H1 (cell line): Measurements from ENCODE around the gene UNC5B. TPM values are rescaled to one million over a fixed set of nuclear protein-coding genes. Genes with fewer than 3 reads are reported as not detected.

ENCODE experiments used
- CTCF ChIA-PET: fragments of 300-600 bp; sonication (Branson Sonifier 250); formaldehyde crosslinking; loops from one replicate; lab custom pipeline; 2021; ENCODE audit not compliant: partially characterized antibody; lab: Charles Lee
- POLR2A ChIA-PET: fragments of 300-600 bp; sonication (Branson Sonifier 250); formaldehyde crosslinking; loops from one replicate; lab custom pipeline; 2021; ENCODE audit warnings: inconsistent platforms; ENCODE audit not compliant: partially characterized antibody; lab: Charles Lee
- DNase-seq, 2 experiments: peaks; one replicate each; pipeline versions ENCODE4 v3.0.0 to v3.0.0-alpha.2; 2010 to 2022; ENCODE audit warnings: low spot score in 2 of 2, low read depth in 1 of 2, mixed read lengths in 1 of 2
- FAIRE-seq: peaks from 2 replicates; lab custom pipeline; 2011; peaks lifted over from hg19 to GRCh38; lab: Jason Lieb, UNC
- H2AFZ ChIP-seq: 2 replicates; pipeline ENCODE4 v1.8.1; 2012; ENCODE audit warnings: low read length, inconsistent platforms
- H2AK5ac ChIP-seq: 2 replicates; pipeline ENCODE4 v1.6.1; 2013; ENCODE audit warnings: low read depth, low read length
- H2BK120ac ChIP-seq: replicated peaks from 2 replicates; pipeline ENCODE3; 2013; ENCODE audit warnings: low read depth, low read length, inconsistent platforms
- H2BK12ac ChIP-seq: 2 replicates; pipeline ENCODE4 v1.6.1; 2013; ENCODE audit warnings: low read depth, low read length
- H2BK15ac ChIP-seq: 2 replicates; pipeline ENCODE4 v1.6.1; 2013; ENCODE audit warnings: low read length
- H2BK20ac ChIP-seq: 2 replicates; pipeline ENCODE4 v1.6.1; 2013; ENCODE audit warnings: low read length
- H2BK5ac ChIP-seq: 2 replicates; pipeline ENCODE4 v1.6.1; 2013; ENCODE audit warnings: low read depth, low read length
- H3K14ac ChIP-seq: 2 replicates; pipeline ENCODE4 v1.6.1; 2013; ENCODE audit warnings: inconsistent platforms; ENCODE audit not compliant: insufficient read length
- H3K18ac ChIP-seq: 2 replicates; pipeline ENCODE4 v1.6.1; 2013; ENCODE audit warnings: low read length; ENCODE audit errors: extremely low read depth
- H3K23ac ChIP-seq: 2 replicates; pipeline ENCODE4 v1.6.1; 2013; ENCODE audit warnings: inconsistent platforms; ENCODE audit not compliant: insufficient read length
- H3K23me2 ChIP-seq: 2 replicates; pipeline ENCODE4 v1.6.1; 2013; ENCODE audit warnings: low read depth, low read length
- H3K27ac ChIP-seq: 2 replicates; pipeline ENCODE4 v1.6.1; 2011; ENCODE audit warnings: low read depth, low read length, inconsistent platforms
- H3K27me3 ChIP-seq, 4 experiments: replicated peaks in 1 of 4; 1 replicate in 1 of 4; 2 replicates in 3 of 4; pipeline versions ENCODE4 v1.6.1 to v1.8.1; 2011 to 2013; ENCODE audit warnings: low read length in 3 of 4, mild to moderate bottlenecking in 3 of 4, inconsistent platforms in 2 of 4, mixed read lengths in 2 of 4, moderate library complexity in 1 of 4; ENCODE audit not compliant: control insufficient read depth in 3 of 4, insufficient read depth in 3 of 4; ENCODE audit errors: extremely low read depth in 1 of 4
- H3K36me3 ChIP-seq, 4 experiments: 2 replicates each; pipeline versions ENCODE4 v1.6.1 to v1.8.1; 2011 to 2013; ENCODE audit warnings: mild to moderate bottlenecking in 4 of 4, low read length in 3 of 4, moderate library complexity in 2 of 4, control low read depth in 1 of 4, inconsistent platforms in 1 of 4; ENCODE audit not compliant: insufficient read depth in 4 of 4, control insufficient read depth in 2 of 4
- H3K4ac ChIP-seq: replicated peaks from 2 replicates; pipeline ENCODE3; 2013; ENCODE audit warnings: low read length, low read depth, mixed read lengths, inconsistent platforms; ENCODE audit not compliant: insufficient read length
- H3K4me1 ChIP-seq, 4 experiments: replicated peaks in 1 of 4; 1 replicate in 1 of 4; 2 replicates in 3 of 4; pipeline versions ENCODE4 v1.6.1 to v1.8.1; 2011 to 2013; ENCODE audit warnings: low read length in 3 of 4, inconsistent platforms in 2 of 4, mixed read lengths in 1 of 4; ENCODE audit not compliant: insufficient read depth in 4 of 4, control insufficient read depth in 3 of 4
- H3K4me2 ChIP-seq, 2 experiments: 2 replicates each; pipeline versions ENCODE4 v1.6.1 to v1.8.1; 2011 to 2013; ENCODE audit warnings: low read depth in 2 of 2, low read length in 2 of 2, control low read depth in 1 of 2, inconsistent platforms in 1 of 2, mild to moderate bottlenecking in 1 of 2; ENCODE audit not compliant: insufficient read depth in 1 of 2
- H3K4me3 ChIP-seq, 4 experiments: fragments of 200-600, 300-600 bp in 1 of 4; sonication (generic), shearing (Covaris generic), sonication (Bioruptor Twin) in 1 of 4; 2 replicates each; pipeline versions ENCODE4 v1.5.1 to v1.8.1; 2011 to 2016; ENCODE audit warnings: low read length in 4 of 4, low read depth in 3 of 4, control low read depth in 2 of 4, inconsistent platforms in 2 of 4, mild to moderate bottlenecking in 2 of 4, mixed read lengths in 1 of 4, moderate library complexity in 1 of 4; ENCODE audit not compliant: insufficient read depth in 2 of 4; ENCODE audit errors: extremely low read depth in 1 of 4
- H3K56ac ChIP-seq: replicated peaks from 2 replicates; pipeline ENCODE3; 2013; ENCODE audit warnings: low read depth, mild to moderate bottlenecking, mixed read lengths, low read length, inconsistent platforms; ENCODE audit not compliant: insufficient read length
- H3K79me1 ChIP-seq: 2 replicates; pipeline ENCODE4 v1.6.1; 2013; ENCODE audit warnings: low read depth, low read length, control low read depth
- H3K79me2 ChIP-seq, 2 experiments: 2 replicates each; pipeline versions ENCODE4 v1.6.1 to v1.8.1; 2012 to 2013; ENCODE audit warnings: low read length in 2 of 2, mild to moderate bottlenecking in 2 of 2, inconsistent platforms in 1 of 2; ENCODE audit not compliant: insufficient read depth in 2 of 2, control insufficient read depth in 1 of 2
- H3K9ac ChIP-seq, 4 experiments: replicated peaks in 1 of 4; 1 replicate in 1 of 4; 2 replicates in 3 of 4; pipeline versions ENCODE4 v1.6.1 to v1.8.1; 2011 to 2013; ENCODE audit warnings: low read depth in 3 of 4, low read length in 3 of 4, control low read depth in 2 of 4, mild to moderate bottlenecking in 2 of 4, moderate library complexity in 2 of 4, inconsistent platforms in 1 of 4; ENCODE audit errors: extremely low read depth in 1 of 4
- H3K9me3 ChIP-seq, 2 experiments: 2 replicates each; pipeline versions ENCODE4 v1.6.1 to v1.8.1; 2012 to 2013; ENCODE audit warnings: mild to moderate bottlenecking in 2 of 2, moderate library complexity in 2 of 2, control low read depth in 1 of 2, inconsistent platforms in 1 of 2, low read depth in 1 of 2, low read length in 1 of 2, mixed read lengths in 1 of 2; ENCODE audit not compliant: insufficient read depth in 2 of 2
- H4K20me1 ChIP-seq, 2 experiments: replicated peaks in 1 of 2; 2 replicates each; pipeline versions ENCODE3 to v1.8.1; 2011 to 2013; ENCODE audit warnings: inconsistent platforms in 2 of 2, low read length in 2 of 2, mild to moderate bottlenecking in 1 of 2; ENCODE audit not compliant: insufficient read depth in 2 of 2, control insufficient read depth in 1 of 2
- H4K5ac ChIP-seq: 2 replicates; pipeline ENCODE4 v1.6.1; 2013; ENCODE audit warnings: low read length, low read depth, mixed read lengths, inconsistent platforms; ENCODE audit not compliant: insufficient read length
- H4K8ac ChIP-seq: 2 replicates; pipeline ENCODE4 v1.8.0; 2013; ENCODE audit warnings: mild to moderate bottlenecking, moderate library complexity, low read length, inconsistent platforms; ENCODE audit not compliant: insufficient read depth; ENCODE audit errors: extremely low read depth
- H4K91ac ChIP-seq: replicated peaks from 2 replicates; pipeline ENCODE3; 2013; ENCODE audit warnings: low read length, mixed read lengths, inconsistent platforms; ENCODE audit not compliant: insufficient read length
- ASH2L ChIP-seq: fragments of 200-600, 300-600 bp; sonication (generic); IDR thresholded peaks from one replicate; pipeline ENCODE4 v1.7.1; 2017; ENCODE audit warnings: low read length
- FOSL1 ChIP-seq: IDR thresholded peaks from 2 replicates; pipeline ENCODE4 v1.6.1; 2011; ENCODE audit warnings: mild to moderate bottlenecking, low read depth, low read length, moderate library complexity; ENCODE audit not compliant: insufficient read depth
- GTF2F1 ChIP-seq: IDR thresholded peaks from 2 replicates; pipeline ENCODE4 v1.6.1; 2012; ENCODE audit warnings: low read depth, low read length, improper control_type of control experiment, borderline replicate concordance
- KDM4A ChIP-seq: IDR thresholded peaks from one replicate; pipeline ENCODE4 v1.7.1; 2012; ENCODE audit warnings: low read depth, mild to moderate bottlenecking, moderate library complexity, low read length, inconsistent platforms; ENCODE audit not compliant: severe bottlenecking
- KDM5A ChIP-seq: fragments of 200-600 bp; IDR thresholded peaks from 2 replicates; pipeline ENCODE4 v1.7.1; 2012; ENCODE audit warnings: mild to moderate bottlenecking, low read length, inconsistent platforms, mixed read lengths
- RFX5 ChIP-seq: IDR thresholded peaks from 2 replicates; pipeline ENCODE4 v1.6.1; 2011; ENCODE audit warnings: low read depth, low read length, improper control_type of control experiment, borderline replicate concordance
- SAP30 ChIP-seq: fragments of 300-600 bp; sonication (generic); IDR thresholded peaks from 2 replicates; pipeline ENCODE4 v1.7.1; 2012; ENCODE audit warnings: low read length, moderate library complexity, mild to moderate bottlenecking, inconsistent platforms; ENCODE audit not compliant: insufficient read depth, insufficient replicate concordance
- SIN3A ChIP-seq, 2 experiments: IDR thresholded peaks in 1 of 2; conservative IDR thresholded peaks in 1 of 2; 2 replicates each; pipeline ENCODE4 v1.6.1; 2011 to 2012; ENCODE audit warnings: low read length in 2 of 2, improper control_type of control experiment in 1 of 2, low read depth in 1 of 2, mild to moderate bottlenecking in 1 of 2
- SP1 ChIP-seq: IDR thresholded peaks from 2 replicates; pipeline ENCODE4 v1.6.1; 2011; ENCODE audit warnings: low read depth, low read length
- SP2 ChIP-seq: IDR thresholded peaks from 2 replicates; pipeline ENCODE4 v1.6.1; 2012; ENCODE audit warnings: mild to moderate bottlenecking, low read length, inconsistent platforms
- WGBS, 2 experiments: shearing (Covaris generic) in 1 of 2; methylation state at CpG; one replicate each; pipeline versions ENCODE4 v1.1.6 to v1.1.7; 2013 to 2015; ENCODE audit warnings: low lambda C conversion rate in 2 of 2, mixed read lengths in 2 of 2, inconsistent platforms in 1 of 2, low coverage in 1 of 2, missing lambda C conversion rate in 1 of 2; ENCODE audit not compliant: insufficient replicate concordance in 2 of 2, insufficient coverage in 1 of 2, insufficient read length in 1 of 2; ENCODE audit errors: extremely low coverage in 1 of 2, missing lambda C conversion rate in 1 of 2; 5-methylcytosine and 5-hydroxymethylcytosine counted together
- polyA plus RNA-seq, 7 experiments: library from polyadenylated mRNA; depleted of rRNA in 3 of 7; stranded (reverse) in 5 of 7; unstranded in 2 of 7; fragments of >200 nt in 5 of 7; fragments of 200-250 nt in 2 of 7; gene quantifications; 1 replicate in 5 of 7; 2 replicates in 1 of 7; 4 replicates in 1 of 7; pipeline versions ENCODE4 v1.2.1 to v1.2.3, GENCODE V29; 2011 to 2013; ENCODE audit warnings: missing spikeins in 2 of 7, mixed read lengths in 2 of 7
- total RNA-seq: library from RNA; stranded (reverse); fragmentation: NEBNext Ultra II Directional; extraction: Animal tissue kit (Norgen Biotek cat#: 25700); gene quantifications from 2 replicates; pipeline ENCODE4 v1.2.1, GENCODE V29; 2021

UNC5B gene
- total and polyA plus RNA-seq, 2 of the 8 experiments (the other 6 are each of a cell fraction or from before 2014, with no cell fraction given) = 27.9 to 31.8 TPM

- DNase-seq = no peak
- no peak for TF ChIP-seq ASH2L
- TF ChIP-seq SAP30 = no peak
- no peak for TF ChIP-seq GTF2F1
- no peak for TF ChIP-seq KDM5A
- TF ChIP-seq SIN3A (conservative IDR thresholded peaks at IDR 0.05 in 1 of 2, IDR thresholded peaks at IDR 0.05 in 1 of 2; ENCODE audit: low read depth in 1 of 2, low read length in 2 of 2) = peak in 1 of 2 experiments; percentile 60; a peak in 1 of 4 replicates
- TF ChIP-seq SP2 = no peak
- no peak for TF ChIP-seq KDM4A
- TF ChIP-seq RFX5 = no peak
- TF ChIP-seq SP1 = no peak; the same call in 1 of the 2 replicates
- TF ChIP-seq FOSL1 = no peak
Measured at GRCh38 chr10:71344993-71345480, 132.7 kb downstream of the UNC5B start.

More at GRCh38 chr10:71344993-71345480, 132.7 kb downstream of the UNC5B start:
- Histone ChIP-seq H2AFZ (no peak overlapping the region), H3K56ac (no peak overlapping the region), H3K27me3 (no peaks in the 10 kb centered on the region), H2AK5ac (peak overlapping the region; percentile 66; the same call in 1 of the 2 replicates), H2BK20ac (peak overlapping the region; percentile 96), H2BK12ac (peak overlapping the region; percentile 97), H3K14ac (no peak overlapping the region), H3K36me3 (no peaks in the 10 kb centered on the region; a peak in 1 of 8 replicates), H2BK15ac (0 out of 2 replicates have a peak overlapping the region, but pooled peaks have one; percentile 31), H3K4me3 (peak overlapping the region in 2 of 4 experiments; percentile 6 to 34; a peak in 3 of 8 replicates), H3K18ac (peak overlapping the region; percentile 95), H3K4me2 (peak overlapping the region; percentile 51 to 52), H3K4ac (peak overlapping the region; percentile 88), H3K9ac (no peak overlapping the region), H2BK120ac (peak overlapping the region; percentile 85), H2BK5ac (peak overlapping the region; percentile 68; the same call in 1 of the 2 replicates), H4K20me1 (no peaks in the 10 kb centered on the region), H3K79me2 (no peaks in the 10 kb centered on the region), H3K23ac (no peak overlapping the region), H4K5ac (peak overlapping the region; percentile 77), H4K8ac (no peak overlapping the region), H4K91ac (peak overlapping the region; percentile 95), H3K79me1 (no peaks in the 10 kb centered on the region), H3K9me3 (no peaks in the 10 kb centered on the region), H3K4me1 (peaks cover 21 to 41% (median 32%) of the 10 kb centered on the region in 4 experiments), H3K23me2 (no peaks in the 10 kb centered on the region), H3K27ac (peak overlapping the region; percentile 50; the same call in 1 of the 2 replicates)
- ChIA-PET CTCF (interaction anchor here (0.7 to 7.4 kb wide), 22 partner anchors 8 to 351 kb away, joined by 3 to 52 read pairs (median 4); partner anchors contain the start of gene SLC29A3), POLR2A (interaction anchor here (0.8 kb wide), 1 partner anchor 26 kb away, joined by 5 read pairs; the partner anchor contains the start of gene SLC29A3)
- 53% methylated on average over 3 of the region's 3 CpGs; no CpG with 5 or more reads in 1 of the 2 experiments for WGBS, 2 experiments
- no peak for FAIRE-seq
